CD14-positive monocyte (primary cell): ENCODE results near the gene CNOT6L. TPM values are rescaled to one million over a fixed set of nuclear protein-coding genes. Genes with fewer than 3 reads are reported as not detected.
A peak's percentile ranks its signal among the peaks of the same experiment; 100 is the strongest.

Experiments
- DNase-seq, 3 donors: peaks; one replicate each; pipeline ENCODE4 v3.0.0-alpha.2; 2011 to 2022
- H2AFZ ChIP-seq: 2 replicates; pipeline ENCODE4 v1.6.0; 2012; ENCODE audit warnings: mild to moderate bottlenecking, low read depth, low read length, inconsistent platforms; ENCODE audit not compliant: insufficient read depth, poor library complexity, severe bottlenecking
- H3K27ac ChIP-seq, 2 donors: 1 replicate in 1 of 2; 2 replicates in 1 of 2; pipeline ENCODE4 v1.5.1; 2012 to 2013; ENCODE audit warnings: low read length in 2 of 2, control low read depth in 1 of 2, inconsistent platforms in 1 of 2, low read depth in 1 of 2, mild to moderate bottlenecking in 1 of 2
- H3K27me3 ChIP-seq, 2 donors: one replicate each; pipeline versions ENCODE4 v1.6.0 to v1.6.1; 2011 to 2013; ENCODE audit warnings: low read length in 2 of 2; ENCODE audit not compliant: control insufficient read depth in 2 of 2, insufficient read depth in 2 of 2
- H3K36me3 ChIP-seq, 2 donors: replicated peaks in 1 of 2; 1 replicate in 1 of 2; 2 replicates in 1 of 2; pipeline versions ENCODE4 v1.5.1 to v1.6.1; 2012 to 2013; ENCODE audit warnings: low read length in 2 of 2, control low read depth in 1 of 2, inconsistent platforms in 1 of 2, mild to moderate bottlenecking in 1 of 2; ENCODE audit not compliant: insufficient read depth in 2 of 2, control insufficient read depth in 1 of 2
- H3K4me1 ChIP-seq, 2 donors: 1 replicate in 1 of 2; 2 replicates in 1 of 2; pipeline versions ENCODE4 v1.5.1 to v1.6.1; 2012 to 2013; ENCODE audit warnings: low read length in 2 of 2, control low read depth in 1 of 2, inconsistent platforms in 1 of 2, mild to moderate bottlenecking in 1 of 2, moderate library complexity in 1 of 2; ENCODE audit not compliant: insufficient read depth in 2 of 2, control insufficient read depth in 1 of 2
- H3K4me2 ChIP-seq: replicated peaks from 2 replicates; pipeline ENCODE3; 2012; ENCODE audit warnings: low read length, moderate library complexity, mild to moderate bottlenecking; ENCODE audit not compliant: poor library complexity, severe bottlenecking; ENCODE audit errors: extremely low read depth
- H3K4me3 ChIP-seq, 3 experiments: fragments of 200-600 bp in 1 of 3; sonication (generic) in 1 of 3; replicated peaks in 1 of 3; 1 replicate in 2 of 3; 2 replicates in 1 of 3; pipeline ENCODE4 v1.5.1; 2011 to 2013; ENCODE audit warnings: low read length in 3 of 3, mild to moderate bottlenecking in 3 of 3, control low read depth in 2 of 3, low read depth in 2 of 3, inconsistent platforms in 1 of 3, moderate library complexity in 1 of 3
- H3K79me2 ChIP-seq: 2 replicates; pipeline ENCODE4 v1.6.0; 2012; ENCODE audit warnings: mild to moderate bottlenecking, control low read depth, inconsistent platforms, low read length, moderate library complexity; ENCODE audit not compliant: insufficient read depth
- H3K9ac ChIP-seq: 2 replicates; pipeline ENCODE4 v1.6.0; 2017; ENCODE audit warnings: low read length, mild to moderate bottlenecking; ENCODE audit not compliant: insufficient read depth, poor library complexity, severe bottlenecking
- H3K9me3 ChIP-seq, 2 donors: replicated peaks in 1 of 2; 1 replicate in 1 of 2; 2 replicates in 1 of 2; pipeline versions ENCODE4 v1.5.1 to v1.6.1; 2012 to 2013; ENCODE audit warnings: low read length in 2 of 2, control low read depth in 1 of 2; ENCODE audit not compliant: control insufficient read depth in 1 of 2, insufficient read depth in 1 of 2
- H4K20me1 ChIP-seq: 2 replicates; pipeline ENCODE4 v1.6.0; 2012; ENCODE audit warnings: mild to moderate bottlenecking, low read length, control low read depth, moderate library complexity; ENCODE audit not compliant: insufficient read depth
- H3K27ac Mint-ChIP-seq, 7 donors: one replicate each; pipeline ENCODE4 v1.8.0; 2020; ENCODE audit warnings: mild to moderate bottlenecking in 7 of 7, mixed read lengths in 7 of 7, moderate library complexity in 6 of 7, inconsistent platforms in 2 of 7
- H3K27me3 Mint-ChIP-seq, 3 donors: one replicate each; pipeline ENCODE4 v1.8.0; 2021 to 2022; ENCODE audit warnings: low read depth in 3 of 3, mild to moderate bottlenecking in 3 of 3, mixed read lengths in 3 of 3, moderate library complexity in 3 of 3, inconsistent platforms in 1 of 3
- H3K36me3 Mint-ChIP-seq, 2 donors: one replicate each; pipeline ENCODE4 v1.8.0; 2020; ENCODE audit warnings: mixed read lengths in 2 of 2, inconsistent platforms in 1 of 2, mild to moderate bottlenecking in 1 of 2
- H3K4me1 Mint-ChIP-seq: one replicate; pipeline ENCODE4 v1.8.0; 2020; ENCODE audit warnings: mild to moderate bottlenecking, mixed read lengths
- H3K4me3 Mint-ChIP-seq, 2 donors: one replicate each; pipeline ENCODE4 v1.8.0; 2020; ENCODE audit warnings: mild to moderate bottlenecking in 2 of 2, mixed read lengths in 2 of 2, moderate library complexity in 1 of 2
- H3K9me3 Mint-ChIP-seq, 7 donors: one replicate each; pipeline ENCODE4 v1.8.0; 2020 to 2022; ENCODE audit warnings: mixed read lengths in 7 of 7, mild to moderate bottlenecking in 6 of 7, moderate library complexity in 6 of 7, inconsistent platforms in 2 of 7
- WGBS: methylation state at CpG from one replicate; pipeline ENCODE4 v1.1.5; 2013; ENCODE audit warnings: missing lambda C conversion rate; ENCODE audit not compliant: insufficient coverage; 5-methylcytosine and 5-hydroxymethylcytosine counted together
- intact Hi-C, 2 donors: fragments of 100-400 bp; cut with micrococcal nuclease; formaldehyde crosslinking; loops; one replicate each; pipeline versions ENCODE4 v1.15.0 to v1.15.1; 2023
- polyA plus RNA-seq, 3 donors: library from polyadenylated mRNA; depleted of rRNA in 1 of 3; unstranded in 2 of 3; stranded (reverse) in 1 of 3; fragments of 300-500 nt in 2 of 3; fragments of >200 nt in 1 of 3; fragmentation: Illumina TruSeq in 2 of 3; gene quantifications; 1 replicate in 2 of 3; 2 replicates in 1 of 3; pipeline ENCODE4 v1.2.3, GENCODE V29; 2012 to 2021
- TF ChIP-seq, protein P1 (sequence below): fragments of 200-600 bp; IDR thresholded peaks from one replicate; pipeline ENCODE4 v1.8.0; 2022; ENCODE audit warnings: antibody characterized with exemption, mild to moderate bottlenecking

Gene CNOT6L
- polyA plus RNA-seq, 3 donors = 16.1 to 26.4 (median 26.3) TPM

- H3K4me3 ChIP-seq = no peak overlapping the region
- peak overlapping the region; percentile 30 for H2AFZ ChIP-seq
- no peaks in the 10 kb centered on the region for H3K36me3 ChIP-seq
- Mint-ChIP-seq H3K4me3 (no peak overlapping the region), H3K36me3 (peaks cover 0 to 2% of the 10 kb centered on the region in 2 donors), H3K27ac (peak overlapping the region in 5 of 7 donors; percentile 7 to 71 (median 61)), H3K4me1 (peaks cover 51% of the 10 kb centered on the region), H3K9me3 (peaks cover 0 to 2% (median 0%) of the 10 kb centered on the region in 7 donors), H3K27me3 (peaks cover 0 to 3% (median 0%) of the 10 kb centered on the region in 3 donors)
- DNase-seq = no peak
- no peaks in the 10 kb centered on the region for H3K9me3 ChIP-seq
- no peak overlapping the region for H3K27ac ChIP-seq
- H3K4me2 ChIP-seq = no peak overlapping the region
- intact Hi-C loops = no loop called here
- H3K79me2 ChIP-seq = peaks cover 14% of the 10 kb centered on the region
- H3K27me3 ChIP-seq = no peaks in the 10 kb centered on the region
- H4K20me1 ChIP-seq = no peaks in the 10 kb centered on the region
- H3K9ac ChIP-seq = no peak overlapping the region
- WGBS = 87% methylated on average over 3 of the region's 3 CpGs
- peaks cover 35 to 45% of the 10 kb centered on the region in 2 donors for H3K4me1 ChIP-seq
- TF ChIP-seq, protein P1, sequence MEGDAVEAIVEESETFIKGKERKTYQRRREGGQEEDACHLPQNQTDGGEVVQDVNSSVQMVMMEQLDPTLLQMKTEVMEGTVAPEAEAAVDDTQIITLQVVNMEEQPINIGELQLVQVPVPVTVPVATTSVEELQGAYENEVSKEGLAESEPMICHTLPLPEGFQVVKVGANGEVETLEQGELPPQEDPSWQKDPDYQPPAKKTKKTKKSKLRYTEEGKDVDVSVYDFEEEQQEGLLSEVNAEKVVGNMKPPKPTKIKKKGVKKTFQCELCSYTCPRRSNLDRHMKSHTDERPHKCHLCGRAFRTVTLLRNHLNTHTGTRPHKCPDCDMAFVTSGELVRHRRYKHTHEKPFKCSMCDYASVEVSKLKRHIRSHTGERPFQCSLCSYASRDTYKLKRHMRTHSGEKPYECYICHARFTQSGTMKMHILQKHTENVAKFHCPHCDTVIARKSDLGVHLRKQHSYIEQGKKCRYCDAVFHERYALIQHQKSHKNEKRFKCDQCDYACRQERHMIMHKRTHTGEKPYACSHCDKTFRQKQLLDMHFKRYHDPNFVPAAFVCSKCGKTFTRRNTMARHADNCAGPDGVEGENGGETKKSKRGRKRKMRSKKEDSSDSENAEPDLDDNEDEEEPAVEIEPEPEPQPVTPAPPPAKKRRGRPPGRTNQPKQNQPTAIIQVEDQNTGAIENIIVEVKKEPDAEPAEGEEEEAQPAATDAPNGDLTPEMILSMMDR = no peak
These were observed 40.1 kb upstream of the CNOT6L start for GRCh38 chr4:77859256-77859655.

- Histone ChIP-seq H3K4me2 (no peak overlapping the region), H3K27ac (no peak overlapping the region), H3K36me3 (no peaks in the 10 kb centered on the region), H3K79me2 (no peaks in the 10 kb centered on the region), H3K9me3 (no peaks in the 10 kb centered on the region), H3K4me1 (peaks cover 36 to 42% of the 10 kb centered on the region in 2 donors), H4K20me1 (no peaks in the 10 kb centered on the region), H3K4me3 (no peak overlapping the region), H3K27me3 (no peaks in the 10 kb centered on the region), H2AFZ (no peak overlapping the region), H3K9ac (no peak overlapping the region)
- H3K27me3 Mint-ChIP-seq = peaks cover 0 to 3% (median 1%) of the 10 kb centered on the region in 3 donors
- TF ChIP-seq, protein P1 = no peak
- WGBS = no CpG with 5 or more reads among the region's 1 CpG
- intact Hi-C loops = no loop called here
- peak overlapping the region in 1 of 7 donors; percentile 52 for H3K27ac Mint-ChIP-seq
- H3K4me1 Mint-ChIP-seq = peaks cover 55% of the 10 kb centered on the region
- H3K4me3 Mint-ChIP-seq = no peak overlapping the region
- peaks cover 0 to 2% (median 0%) of the 10 kb centered on the region in 7 donors for H3K9me3 Mint-ChIP-seq
- H3K36me3 Mint-ChIP-seq = peaks cover 0 to 2% of the 10 kb centered on the region in 2 donors
- DNase-seq = no peak
These were observed 37.0 kb upstream of the CNOT6L start for GRCh38 chr4:77856152-77856551.
